K562 (cell line): ENCODE data around the gene PRKAR1B. TPM values are rescaled to one million over a fixed set of nuclear protein-coding genes. Genes with fewer than 3 reads are reported as not detected.

Source experiments
- CREB3L1 ChIP-seq: fragments of 450-650 bp; IDR thresholded peaks from 2 replicates; pipeline ENCODE4 v1.6.1; 2014; ENCODE audit warnings: low read depth, mild to moderate bottlenecking, moderate library complexity, borderline replicate concordance
- CREB5 ChIP-seq: fragments of 250-450 bp; sonication (Bioruptor Pico); IDR thresholded peaks from 2 replicates; pipeline ENCODE4 v1.5.0; 2020; ENCODE audit warnings: mild to moderate bottlenecking
- L3MBTL2 ChIP-seq: fragments of 450-650 bp; IDR thresholded peaks from 2 replicates; pipeline ENCODE4 v1.6.1; 2016; ENCODE audit warnings: mild to moderate bottlenecking, moderate library complexity
- NBN ChIP-seq: fragments of 450-650 bp; IDR thresholded peaks from 2 replicates; pipeline ENCODE4 v1.6.1; 2016; ENCODE audit warnings: low read depth, mild to moderate bottlenecking
- PHTF2 ChIP-seq: fragments of 250-450 bp; sonication (Bioruptor Pico); IDR thresholded peaks from 2 replicates; pipeline ENCODE4 v1.5.0; 2021; ENCODE audit warnings: mild to moderate bottlenecking
- PREB ChIP-seq: sonication (generic); formaldehyde crosslinking; IDR thresholded peaks from 2 replicates; pipeline ENCODE4 v1.8.1; 2023; ENCODE audit warnings: mild to moderate bottlenecking, missing genetic modification reagents
- REST ChIP-seq, 2 experiments: fragments of 450-650 bp; formaldehyde crosslinking in 1 of 2; IDR thresholded peaks; 2 replicates each; pipeline versions ENCODE4 v1.4.0 to v1.6.1; 2014 to 2020; ENCODE audit warnings: mild to moderate bottlenecking in 2 of 2, borderline replicate concordance in 1 of 2, low read depth in 1 of 2
- RFX1 ChIP-seq: fragments of 450-650 bp; IDR thresholded peaks from 2 replicates; pipeline ENCODE4 v1.6.1; 2016; ENCODE audit warnings: mild to moderate bottlenecking, moderate library complexity
- SMARCA4 ChIP-seq: fragments of 450-650 bp; IDR thresholded peaks from 2 replicates; pipeline ENCODE4 v1.6.1; 2016
- TSC22D4 ChIP-seq: fragments of 450-650 bp; IDR thresholded peaks from 2 replicates; pipeline ENCODE4 v1.6.1; 2016; ENCODE audit warnings: missing genetic modification characterization, missing biosample characterization, control low read depth
- USF2 ChIP-seq: sonication (generic); formaldehyde crosslinking; IDR thresholded peaks from 2 replicates; pipeline ENCODE4 v1.5.0; 2020; ENCODE audit warnings: missing genetic modification reagents
- ZNF280B ChIP-seq: fragments of 250-450 bp; sonication (Bioruptor Pico); IDR thresholded peaks from 2 replicates; pipeline ENCODE4 v1.5.1; 2021; ENCODE audit warnings: mild to moderate bottlenecking
- ZNF586 ChIP-seq: fragments of 450-650 bp; formaldehyde crosslinking; conservative IDR thresholded peaks from 2 replicates; pipeline ENCODE4 v1.4.0; 2020; ENCODE audit warnings: mild to moderate bottlenecking, moderate library complexity
- ZNF75A ChIP-seq: fragments of 450-650 bp; formaldehyde crosslinking; IDR thresholded peaks from 2 replicates; pipeline ENCODE4 v1.4.0; 2020; ENCODE audit warnings: mild to moderate bottlenecking
- polyA plus RNA-seq, 8 experiments: library from polyadenylated mRNA; depleted of rRNA in 4 of 8; stranded (reverse) in 5 of 8; unstranded in 3 of 8; fragments of >200 nt; fragmentation: Nextera tagmentation in 2 of 8; fragmentation: Illumina TruSeq in 1 of 8; extraction: Ambion mirVana in 2 of 8; extraction: Trizol in 1 of 8; gene quantifications; 2 replicates each; pipeline versions ENCODE4 v1.2.1 to v1.2.3, GENCODE V29; 2011 to 2014; ENCODE audit warnings: inconsistent platforms in 1 of 8, missing spikeins in 1 of 8
- total RNA-seq, 7 experiments: library from RNA; depleted of rRNA in 6 of 7; stranded (reverse); fragments of >200 nt in 6 of 7; fragmentation: Illumina TruSeq in 2 of 7; extraction: Trizol in 2 of 7; gene quantifications; 2 replicates each; pipeline versions ENCODE4 v1.2.1 to v1.2.3, GENCODE V29; 2011 to 2021; ENCODE audit warnings: low replicate concordance in 1 of 7

The PRKAR1B gene
- total and polyA plus RNA-seq, 9 of the 15 experiments (the other 6 are each of a cell fraction or from before 2014, with no cell fraction given), result 0.99 to 30.5 (median 12.7) TPM

GRCh38 chr7:641269-641671, 85.8 kb downstream of the PRKAR1B start (continued):
- no peak for TF ChIP-seq REST (IDR thresholded peaks at IDR 0.05; ENCODE audit: borderline replicate concordance)
- TF ChIP-seq REST (CRISPR knock-in tag; IDR thresholded peaks at IDR 0.05; ENCODE audit: low read depth), result no peak
- no peak for TF ChIP-seq ZNF75A (CRISPR knock-in tag)
- no peak for TF ChIP-seq ZNF280B
- TF ChIP-seq CREB3L1, result no peak
- no peak for TF ChIP-seq SMARCA4
- no peak for TF ChIP-seq PHTF2 (CRISPR knock-in tag)
- no peak for TF ChIP-seq TSC22D4 (tag)
- TF ChIP-seq RFX1, result no peak; the same call in 1 of the 2 replicates
- no peak for TF ChIP-seq ZNF586 (CRISPR knock-in tag)
- no peak for TF ChIP-seq PREB (CRISPR knock-in tag)
- TF ChIP-seq NBN, result 0 out of 2 replicates have a peak, but pooled peaks have one; percentile 57
- TF ChIP-seq CREB5, result no peak
- TF ChIP-seq USF2 (CRISPR knock-in tag), result no peak
- TF ChIP-seq L3MBTL2, result no peak
